GM19395 (cell line): ENCODE data around the gene IKZF3.
"Not testable (repeated sequence)": the region's sequence is repeated elsewhere in the genome, so short reads cannot be mapped to it uniquely, and the experiment has no call there.

Source experiments
- ATAC-seq: cut with Tn5 transposase; IDR thresholded peaks from one replicate; pipeline ENCODE4 v1.9.1; 2021; ENCODE audit warnings: mild to moderate bottlenecking, moderate library complexity; ENCODE audit not compliant: unreplicated experiment

IKZF3 gene

DNA sequence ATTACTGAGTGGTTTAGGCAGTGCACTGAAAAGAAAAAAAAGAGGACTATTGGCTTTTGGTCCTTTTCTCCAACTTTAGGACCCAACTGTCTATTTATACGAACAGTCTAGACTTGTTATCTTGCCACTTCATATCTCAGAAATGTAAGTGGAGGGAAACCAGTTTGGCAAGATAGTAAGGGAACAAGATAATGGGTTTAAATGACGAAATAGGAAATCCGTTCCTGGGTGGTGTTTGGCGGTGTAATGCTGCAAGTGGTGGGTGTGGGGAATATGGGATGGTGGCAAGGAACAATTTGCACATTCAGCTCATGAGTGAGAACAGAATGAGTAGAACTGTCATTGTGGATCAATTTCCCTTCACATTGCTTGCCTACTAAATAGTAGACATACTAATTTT lies 81.6 kb downstream of the IKZF3 start:
- ATAC-seq = no peak

DNA sequence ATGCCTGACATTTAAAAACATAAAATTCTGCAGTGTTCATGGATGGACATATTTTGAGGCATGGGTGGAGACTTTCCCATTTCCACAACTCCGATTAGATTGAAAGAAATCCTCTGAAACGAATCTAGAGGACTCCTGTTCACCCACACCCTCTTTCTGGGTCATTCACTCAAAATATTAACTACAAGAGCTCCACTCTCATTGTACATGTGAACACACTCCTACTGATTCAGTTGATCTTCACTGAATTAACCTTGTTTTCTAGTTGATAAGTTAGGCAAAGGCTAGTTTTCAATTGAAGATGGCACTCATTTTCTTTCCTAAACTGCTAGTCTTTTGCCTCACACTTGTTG lies 82.3 kb downstream of the IKZF3 start:
- no peak for ATAC-seq

- ATAC-seq = no peak
Observed at GRCh38 chr17:39781031-39781860, 82.9 kb downstream of the IKZF3 start.

DNA sequence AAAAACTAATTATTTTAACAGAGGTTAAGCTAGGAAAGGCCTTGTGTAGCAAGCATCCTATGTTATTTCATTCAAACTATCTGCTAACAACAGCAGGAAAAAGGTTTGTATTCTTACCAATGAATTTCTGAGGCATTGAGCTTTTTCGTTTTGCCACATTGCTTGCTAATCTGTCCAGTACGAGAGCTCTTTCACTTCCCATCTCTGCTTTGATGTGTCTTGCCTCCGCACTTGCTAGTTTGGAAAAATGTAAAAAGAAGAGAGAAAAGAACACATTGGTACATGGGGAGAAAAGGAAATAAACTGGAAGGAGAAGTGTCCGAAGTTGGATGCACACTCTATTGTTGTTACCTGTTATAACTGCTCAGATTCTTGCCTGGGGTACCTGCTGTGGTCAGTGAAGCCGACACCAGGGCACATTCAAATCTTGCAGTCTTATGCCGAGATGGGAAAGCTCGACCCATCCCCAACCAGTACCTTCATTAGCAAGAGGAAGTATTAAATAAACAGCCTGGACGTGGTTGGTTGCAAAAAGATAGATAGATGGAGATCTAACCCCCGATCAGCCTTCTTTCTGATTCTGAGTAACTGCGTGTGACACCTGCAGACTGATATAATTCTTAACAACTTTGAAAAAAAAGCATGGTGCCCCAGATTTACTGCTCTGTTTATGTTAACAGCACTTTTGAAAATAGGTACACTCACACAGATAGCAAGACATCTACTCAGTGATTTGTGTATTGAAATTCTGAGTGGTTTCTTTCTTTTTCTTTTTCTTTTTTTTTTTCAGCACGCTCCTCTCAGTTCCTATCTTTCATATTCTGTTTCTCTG lies 86.4 kb downstream of the IKZF3 start:
- ATAC-seq = peak; percentile 63

- ATAC-seq = no peak
Observed at GRCh38 chr17:39776252-39776651, 87.9 kb downstream of the IKZF3 start.

DNA sequence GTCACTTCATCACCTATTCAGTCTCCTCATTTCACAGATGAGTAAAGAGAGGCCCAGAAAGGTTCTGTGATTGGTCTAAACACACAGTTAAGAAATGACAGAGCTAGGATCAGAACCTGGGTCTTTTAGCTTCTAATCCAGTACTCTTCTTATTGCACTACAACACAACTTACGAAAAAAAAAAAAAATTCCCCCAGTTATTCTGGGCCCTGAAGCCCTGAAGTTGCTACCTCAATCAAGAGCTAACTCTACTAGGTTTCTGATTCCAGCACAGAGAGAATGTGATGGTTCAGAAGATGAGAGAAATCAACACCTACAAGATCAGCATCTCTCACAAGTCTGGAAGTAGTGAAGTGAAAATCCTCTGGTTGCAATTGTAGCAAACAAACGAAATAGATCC lies 89.1 kb downstream of the IKZF3 start:
- no peak for ATAC-seq

DNA sequence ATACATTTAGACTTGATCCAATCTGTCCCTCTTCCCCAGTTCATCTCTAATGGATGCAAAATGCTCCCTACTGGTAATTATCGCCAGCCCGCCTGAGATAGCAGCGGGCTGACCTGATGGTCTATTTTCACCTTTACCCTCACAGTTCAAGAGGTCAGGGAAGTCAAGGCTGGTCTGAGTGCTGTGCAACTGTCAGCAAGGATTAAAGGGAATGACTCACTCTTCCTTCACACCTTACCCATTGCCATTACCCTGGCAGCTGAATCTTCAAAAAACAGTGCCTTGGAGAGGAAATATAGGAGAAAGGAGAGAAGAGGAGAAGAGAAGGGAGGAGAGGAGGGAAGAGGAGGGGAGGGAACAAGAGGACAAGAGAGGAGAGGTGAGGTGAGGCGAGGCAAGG lies 90.1 kb downstream of the IKZF3 start:
- no peak for ATAC-seq

GRCh38 chr17:39772987-39773934 lies 90.9 kb downstream of the IKZF3 start:
- ATAC-seq = no peak

GRCh38 chr17:39772415-39772814 lies 91.7 kb downstream of the IKZF3 start:
- ATAC-seq = no peak

DNA sequence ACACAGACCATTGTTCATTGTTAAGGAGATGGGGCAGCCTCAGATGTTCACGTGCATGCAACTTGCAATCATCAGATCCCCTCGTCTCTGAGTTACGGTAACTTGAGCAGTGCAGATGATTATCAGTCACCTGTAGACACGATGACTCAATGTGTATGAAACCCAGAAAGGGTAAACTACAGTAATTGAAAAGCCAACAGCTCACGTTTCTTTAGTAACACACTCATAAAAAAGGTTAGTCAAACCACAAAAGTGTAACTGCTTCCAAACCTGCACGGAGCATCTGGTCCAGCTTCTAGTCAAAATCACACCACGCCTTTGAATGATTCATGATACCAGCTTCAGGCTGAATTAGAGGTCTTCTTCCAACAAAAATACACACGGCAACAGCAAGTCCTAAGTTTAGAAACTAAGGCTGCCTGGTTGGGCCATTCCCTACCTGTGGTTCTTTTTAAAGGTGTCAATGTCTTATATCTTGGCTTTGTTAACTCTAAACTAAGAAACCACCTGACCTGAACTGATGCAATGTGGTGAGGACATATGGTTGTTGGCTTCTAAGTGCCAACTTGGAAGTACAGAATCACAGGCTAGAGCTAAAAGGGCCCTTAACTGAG lies 94.0 kb downstream of the IKZF3 start:
- ATAC-seq = peak; percentile 68

- ATAC-seq = no peak
Observed at GRCh38 chr17:39767147-39767546, 97.0 kb downstream of the IKZF3 start.

- no peak for ATAC-seq
Observed at GRCh38 chr17:39765766-39766165, 98.3 kb downstream of the IKZF3 start.

- ATAC-seq = no peak
Observed at GRCh38 chr17:39765175-39765574, 98.9 kb downstream of the IKZF3 start.

GRCh38 chr17:39764171-39764570 lies 99.9 kb downstream of the IKZF3 start:
- not testable (repeated sequence) for ATAC-seq

- no peak for ATAC-seq
Observed at GRCh38 chr17:39763051-39763820, 100.9 kb downstream of the IKZF3 start.

- ATAC-seq = no peak
Observed at GRCh38 chr17:39761861-39762496, 102.1 kb downstream of the IKZF3 start.

GRCh38 chr17:39759204-39759603 lies 104.9 kb downstream of the IKZF3 start:
- ATAC-seq = no peak

- ATAC-seq = peak; percentile 21
Observed at GRCh38 chr17:39757931-39758873, 105.9 kb downstream of the IKZF3 start.
